NOMO-1 treated with dmso at 0.1 percent for 144 hours (cell line): ENCODE data around the gene PRKAR1B.
A peak's percentile ranks its signal among the peaks of the same experiment; 100 is the strongest.

ENCODE experiments used
- DNase-seq: peaks from one replicate; lab custom pipeline; 2025; ENCODE audit not compliant: unreplicated experiment; lab: John Stamatoyannopoulos, UW

The PRKAR1B gene

GRCh38 chr7:727104-727805 is at the start of gene PRKAR1B:
Gene PRKAR1B (minus strand): TSS chr7:727281. CDS start chr7:711505, 15,776 bp downstream.
- no peak for DNase-seq

GRCh38 chr7:776381-776780 is 49.3 kb upstream of the PRKAR1B start:
- no peak for DNase-seq

GRCh38 chr7:774161-775109 is 47.4 kb upstream of the PRKAR1B start:
- DNase-seq = no peak

- DNase-seq = no peak
These were observed 46.5 kb upstream of the PRKAR1B start for GRCh38 chr7:773622-773915.

- DNase-seq = no peak
These were observed 46.0 kb upstream of the PRKAR1B start for GRCh38 chr7:772861-773621.

- no peak for DNase-seq
These were observed 45.3 kb upstream of the PRKAR1B start for GRCh38 chr7:772392-772791.

- no peak for DNase-seq
These were observed 44.9 kb upstream of the PRKAR1B start for GRCh38 chr7:772005-772294.

GRCh38 chr7:771234-772004 is 44.3 kb upstream of the PRKAR1B start:
- no peak for DNase-seq

- DNase-seq = no peak
These were observed 43.7 kb upstream of the PRKAR1B start for GRCh38 chr7:770741-771166.

- no peak for DNase-seq
These were observed 43.3 kb upstream of the PRKAR1B start for GRCh38 chr7:770336-770735.

GRCh38 chr7:768881-769504 is 41.9 kb upstream of the PRKAR1B start:
- no peak for DNase-seq

GRCh38 chr7:767941-768731 is 41.1 kb upstream of the PRKAR1B start:
- DNase-seq = no peak

GRCh38 chr7:767580-767940 is 40.5 kb upstream of the PRKAR1B start:
- DNase-seq = no peak

- DNase-seq = no peak
These were observed 38.3 kb upstream of the PRKAR1B start for GRCh38 chr7:765383-765782.

- no peak for DNase-seq
These were observed 36.7 kb upstream of the PRKAR1B start for GRCh38 chr7:763762-764161.

GRCh38 chr7:762885-763284 is 35.8 kb upstream of the PRKAR1B start:
- peak; percentile 6 for DNase-seq

- DNase-seq = no peak
These were observed 34.5 kb upstream of the PRKAR1B start for GRCh38 chr7:761631-762030.

GRCh38 chr7:761101-761500 is 34.0 kb upstream of the PRKAR1B start:
- no peak for DNase-seq

- no peak for DNase-seq
These were observed 32.9 kb upstream of the PRKAR1B start for GRCh38 chr7:760006-760405.

- no peak for DNase-seq
These were observed 32.5 kb upstream of the PRKAR1B start for GRCh38 chr7:759569-759968.
